SKM-1 treated with dmso at 0.1 percent for 144 hours (cell line): ENCODE data around the gene JMJD8.
A peak's percentile ranks its signal among the peaks of the same experiment; 100 is the strongest.
"Not testable (repeated sequence)": the region's sequence is repeated elsewhere in the genome, so short reads cannot be mapped to it uniquely, and the experiment has no call there.

Source experiments
- DNase-seq: peaks from one replicate; lab custom pipeline; 2025; ENCODE audit not compliant: unreplicated experiment; lab: John Stamatoyannopoulos, UW

The JMJD8 gene

GRCh38 chr16:692356-693108, 8.4 kb upstream of the JMJD8 start:
- no peak for DNase-seq

- DNase-seq = not testable (repeated sequence)
Measured at GRCh38 chr16:691242-691641, 7.1 kb upstream of the JMJD8 start.

DNA sequence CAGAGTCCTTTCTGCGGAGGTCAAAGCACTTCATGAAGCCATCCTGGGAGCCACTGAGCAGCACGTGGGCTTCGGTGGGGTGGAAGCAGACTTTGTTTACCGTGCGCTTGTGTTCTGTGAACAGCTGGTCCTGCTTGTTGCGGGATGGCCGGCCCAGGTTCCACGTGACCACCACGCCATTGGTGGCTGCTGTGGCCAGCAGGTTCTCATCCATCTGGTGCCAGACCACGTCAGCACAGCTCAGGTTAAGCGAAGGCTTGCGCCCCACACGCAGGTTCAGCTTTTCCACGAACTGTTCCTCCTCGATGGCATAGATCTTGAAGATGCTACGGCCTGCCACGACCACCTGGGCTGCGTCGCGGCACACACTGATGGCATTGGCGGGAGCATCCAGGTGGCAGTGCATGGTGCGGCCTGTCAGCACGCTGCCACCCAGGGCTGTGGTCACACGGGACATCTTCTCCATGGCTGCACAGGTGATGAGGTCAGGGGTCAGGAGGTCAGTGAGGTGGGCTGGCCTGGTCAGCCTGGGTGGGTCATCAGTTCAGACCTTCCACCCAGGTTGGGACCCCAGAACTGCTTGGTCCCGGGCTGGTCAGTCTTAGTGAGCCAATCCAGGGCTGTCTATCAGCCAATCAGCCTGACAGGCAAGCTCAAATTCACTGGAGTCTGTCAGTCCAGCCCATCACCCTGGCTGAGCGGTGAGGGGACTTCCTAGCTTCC, 5.2 kb upstream of the JMJD8 start:
- no peak for DNase-seq

GRCh38 chr16:687499-687898, 3.4 kb upstream of the JMJD8 start:
- DNase-seq = no peak

- no peak for DNase-seq
Measured at GRCh38 chr16:686459-687260, 2.5 kb upstream of the JMJD8 start.

GRCh38 chr16:685967-686366, 1.8 kb upstream of the JMJD8 start:
- no peak for DNase-seq

DNA sequence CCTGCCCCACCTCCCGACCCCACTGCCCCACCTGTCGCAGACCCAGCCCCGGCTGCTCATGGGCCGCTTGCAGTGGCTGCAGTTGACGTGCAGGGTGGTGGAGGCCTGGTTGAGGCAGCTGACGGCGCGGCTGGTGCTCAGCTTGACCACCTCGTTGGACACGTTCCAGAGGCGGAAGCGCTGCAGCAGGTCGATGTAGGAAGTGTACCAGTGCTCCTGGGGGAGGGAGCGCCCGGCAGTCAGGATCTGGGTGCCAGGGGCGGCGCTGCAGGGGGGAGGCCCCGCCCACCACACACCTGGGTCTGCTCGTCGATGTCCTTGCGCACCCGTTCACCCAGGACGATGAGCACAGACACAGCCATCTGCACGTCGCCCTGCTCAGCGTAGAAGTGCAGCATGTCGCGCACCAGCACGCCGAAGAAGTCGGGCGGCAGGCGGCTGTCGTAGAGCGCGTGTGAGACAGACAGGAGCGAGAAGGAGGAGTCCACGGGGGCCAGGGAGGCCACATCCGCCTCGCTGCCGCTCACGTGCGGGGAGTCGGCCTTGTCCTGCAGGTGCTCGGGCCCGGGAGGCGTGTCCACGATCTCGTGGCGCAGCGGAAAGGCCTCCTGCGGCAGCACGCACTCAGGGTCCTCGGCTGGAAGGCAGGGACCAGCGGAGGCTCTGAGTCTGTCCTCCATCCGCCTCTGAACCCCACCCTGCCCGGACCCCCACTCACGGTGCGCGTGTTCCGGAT, 995 bp upstream of the JMJD8 start:
- DNase-seq = no peak

DNA sequence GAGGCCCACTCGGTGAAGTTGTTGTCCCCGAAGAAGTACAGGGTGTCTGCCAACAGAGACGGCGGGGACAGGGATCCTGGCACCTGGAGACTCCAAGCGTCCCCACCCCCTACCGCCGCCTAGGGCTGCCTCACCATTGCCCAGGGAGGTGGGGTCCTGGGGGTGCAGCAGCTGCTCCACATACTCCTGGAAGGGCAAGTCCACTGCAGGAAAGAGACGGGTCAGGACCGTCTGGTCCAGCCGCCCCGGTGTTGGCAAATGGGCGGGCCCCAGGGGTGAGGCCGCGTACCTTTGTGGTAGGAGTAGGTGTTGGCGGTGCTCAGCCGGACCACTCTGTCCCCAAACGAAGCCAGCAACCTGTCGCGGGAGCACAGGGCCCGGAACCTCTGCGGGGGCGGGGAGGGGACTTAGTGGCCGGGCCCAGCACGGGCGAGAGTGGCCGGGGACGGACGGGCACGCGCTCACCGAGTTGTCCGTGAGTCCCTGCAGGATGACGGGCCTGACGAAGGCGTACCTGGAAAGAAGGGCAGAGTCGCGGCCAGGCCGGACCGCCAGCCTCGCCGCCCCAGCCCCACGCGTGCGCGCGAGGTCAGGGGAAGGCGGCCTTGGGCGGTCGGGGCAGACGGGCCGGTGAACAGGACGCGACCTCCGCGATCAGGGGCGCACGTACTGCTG, 601 bp downstream of the JMJD8 start:
- DNase-seq = no peak

DNA sequence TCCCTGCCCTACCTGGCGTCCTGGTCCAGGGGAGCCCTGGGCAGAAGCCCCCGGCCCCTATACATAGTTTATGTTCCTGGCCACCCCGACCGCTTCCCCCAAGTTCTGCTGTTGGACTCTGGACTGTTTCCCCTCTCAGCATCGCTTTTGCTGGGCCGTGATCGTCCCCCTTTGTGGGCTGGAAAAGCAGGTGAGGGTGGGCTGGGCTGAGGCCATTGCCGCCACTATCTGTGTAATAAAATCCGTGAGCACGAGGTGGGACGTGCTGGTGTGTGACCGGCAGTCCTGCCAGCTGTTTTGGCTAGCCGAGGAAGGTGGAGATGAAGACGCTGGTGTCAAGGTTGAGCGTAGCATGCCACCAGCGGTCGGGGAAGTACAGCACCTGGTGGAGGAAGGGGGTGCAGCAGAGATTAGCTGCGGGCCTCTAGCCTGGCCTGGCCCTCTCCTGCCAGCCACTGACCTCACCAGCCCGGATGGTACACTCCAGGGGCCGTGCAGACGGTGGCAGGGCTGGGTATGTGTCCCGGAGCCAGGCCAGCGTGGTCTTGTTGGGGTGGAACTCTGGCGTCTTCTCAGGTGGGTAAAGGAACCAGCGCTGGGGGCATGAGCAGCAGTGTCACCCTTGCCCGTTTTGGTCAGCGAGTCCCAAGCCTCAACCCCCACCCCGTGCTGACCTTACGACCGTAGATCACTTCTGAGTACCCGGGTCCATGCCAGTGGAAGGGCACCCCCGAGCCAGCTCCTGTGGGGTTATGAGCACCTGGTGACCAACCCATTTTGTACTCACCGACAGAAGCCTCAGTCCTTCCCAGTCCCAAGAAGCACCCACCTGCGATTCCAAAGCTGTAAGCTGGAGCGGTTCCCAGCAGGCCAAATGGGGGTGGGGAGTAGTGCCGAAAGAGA, 1.4 kb downstream of the JMJD8 start:
- DNase-seq = no peak

DNA sequence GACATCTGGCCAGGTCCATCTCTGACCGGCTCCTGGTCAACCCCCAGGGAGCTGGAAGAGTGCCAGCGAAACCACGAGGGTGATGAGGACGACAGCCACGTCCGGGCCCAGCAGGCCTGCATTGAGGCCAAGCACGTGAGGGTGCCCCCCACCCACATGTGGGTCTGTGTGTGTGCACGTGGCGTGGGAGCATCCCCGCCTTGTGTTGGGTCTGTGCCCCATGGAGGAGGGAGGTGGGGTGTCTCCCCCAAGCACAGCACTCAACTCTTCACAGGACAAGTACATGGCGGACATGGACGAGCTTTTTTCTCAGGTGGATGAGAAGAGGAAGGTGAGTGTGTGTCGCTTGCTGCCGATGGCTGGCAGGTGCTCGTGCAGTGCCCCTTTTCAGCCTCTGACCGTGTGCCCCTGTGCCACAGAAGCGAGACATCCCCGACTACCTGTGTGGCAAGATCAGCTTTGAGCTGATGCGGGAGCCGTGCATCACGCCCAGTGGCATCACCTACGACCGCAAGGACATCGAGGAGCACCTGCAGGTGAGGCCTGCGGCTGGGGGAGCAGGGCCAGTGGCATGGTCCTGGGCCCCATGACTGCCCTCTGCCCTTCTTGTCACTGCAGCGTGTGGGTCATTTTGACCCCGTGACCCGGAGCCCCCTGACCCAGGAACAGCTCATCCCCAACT, 2.2 kb downstream of the JMJD8 start:
- no peak for DNase-seq

DNA sequence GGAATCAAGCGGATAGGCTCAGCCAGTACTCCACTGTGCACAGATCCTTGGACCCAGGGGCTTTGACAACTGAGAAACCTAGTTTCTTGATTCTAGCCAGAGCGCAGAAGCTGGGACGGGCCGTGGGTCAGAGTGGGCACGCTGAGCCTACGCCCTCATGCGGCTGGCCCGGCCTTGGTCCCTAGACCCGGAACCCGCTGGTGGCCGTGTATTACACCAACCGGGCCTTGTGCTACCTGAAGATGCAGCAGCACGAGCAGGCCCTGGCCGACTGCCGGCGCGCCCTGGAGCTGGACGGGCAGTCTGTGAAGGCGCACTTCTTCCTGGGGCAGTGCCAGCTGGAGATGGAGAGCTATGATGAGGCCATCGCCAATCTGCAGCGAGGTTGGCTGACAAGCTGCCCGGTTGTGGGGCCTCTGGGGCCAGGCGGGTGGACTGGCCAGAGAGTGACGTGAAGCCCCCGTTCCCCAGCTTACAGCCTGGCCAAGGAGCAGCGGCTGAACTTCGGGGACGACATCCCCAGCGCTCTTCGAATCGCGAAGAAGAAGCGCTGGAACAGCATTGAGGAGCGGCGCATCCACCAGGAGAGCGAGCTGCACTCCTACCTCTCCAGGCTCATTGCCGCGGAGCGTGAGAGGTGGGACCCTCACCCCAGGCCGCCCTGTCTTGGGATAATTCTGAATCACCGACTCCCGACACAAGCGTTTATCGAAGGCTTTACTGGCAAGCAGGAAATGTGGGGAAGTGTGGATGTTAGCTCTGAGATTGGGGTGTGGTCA, 3.0 kb downstream of the JMJD8 start:
- DNase-seq = peak; percentile 14

GRCh38 chr16:680625-680945, 3.5 kb downstream of the JMJD8 start:
- no peak for DNase-seq

- DNase-seq = peak; percentile 67
Measured at GRCh38 chr16:679814-680624, 4.1 kb downstream of the JMJD8 start, which contains the start of gene STUB1. TSS of gene STUB1 (plus strand) at chr16:680410. CDS start at chr16:680526, 116 bp downstream.

DNA sequence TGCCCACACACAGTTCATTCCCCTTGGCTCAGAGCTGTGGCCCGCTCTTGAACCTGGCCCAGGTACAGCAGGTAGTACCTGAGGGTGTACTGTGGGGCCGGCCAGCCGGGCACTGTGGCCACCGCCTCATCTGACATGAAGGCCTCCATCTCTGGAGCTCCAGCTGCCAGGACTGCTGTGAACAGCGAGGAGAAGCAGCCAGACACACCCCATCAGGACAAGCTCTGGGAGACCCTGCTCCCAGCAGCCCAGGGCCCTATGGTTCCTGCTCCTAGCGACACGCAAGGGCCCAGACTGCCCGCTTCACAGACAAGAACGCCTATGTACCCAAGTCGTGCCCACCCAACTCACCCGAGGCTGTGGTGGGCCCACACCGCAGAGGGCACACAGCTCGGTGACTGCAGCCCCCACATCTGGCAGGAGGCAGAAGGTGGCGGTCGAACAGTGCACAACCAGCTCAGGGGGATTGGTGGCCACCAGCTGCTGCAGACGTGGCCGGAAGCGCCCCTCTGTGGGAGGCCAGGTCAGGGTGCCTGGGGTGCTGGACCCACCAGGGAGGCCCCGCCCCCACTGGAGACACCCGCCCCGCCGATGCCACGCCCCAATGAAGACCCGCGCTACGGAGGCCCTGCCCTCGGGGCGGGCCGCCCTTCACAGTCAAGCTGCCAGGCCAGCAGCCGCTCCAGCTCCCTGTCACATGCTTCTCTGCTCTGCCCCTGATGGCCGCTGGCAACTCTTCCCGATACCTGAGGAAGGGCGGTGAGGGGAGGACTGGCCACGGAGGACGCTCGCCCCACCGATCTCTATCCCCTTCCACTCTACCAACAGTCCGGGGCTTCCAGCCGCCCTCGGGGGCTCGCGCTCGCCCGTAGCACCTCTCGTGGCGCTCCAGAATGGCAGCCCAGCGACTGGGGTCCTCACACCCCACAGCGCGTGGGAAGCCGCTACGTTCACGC, 5.0 kb downstream of the JMJD8 start:
- no peak for DNase-seq

DNA sequence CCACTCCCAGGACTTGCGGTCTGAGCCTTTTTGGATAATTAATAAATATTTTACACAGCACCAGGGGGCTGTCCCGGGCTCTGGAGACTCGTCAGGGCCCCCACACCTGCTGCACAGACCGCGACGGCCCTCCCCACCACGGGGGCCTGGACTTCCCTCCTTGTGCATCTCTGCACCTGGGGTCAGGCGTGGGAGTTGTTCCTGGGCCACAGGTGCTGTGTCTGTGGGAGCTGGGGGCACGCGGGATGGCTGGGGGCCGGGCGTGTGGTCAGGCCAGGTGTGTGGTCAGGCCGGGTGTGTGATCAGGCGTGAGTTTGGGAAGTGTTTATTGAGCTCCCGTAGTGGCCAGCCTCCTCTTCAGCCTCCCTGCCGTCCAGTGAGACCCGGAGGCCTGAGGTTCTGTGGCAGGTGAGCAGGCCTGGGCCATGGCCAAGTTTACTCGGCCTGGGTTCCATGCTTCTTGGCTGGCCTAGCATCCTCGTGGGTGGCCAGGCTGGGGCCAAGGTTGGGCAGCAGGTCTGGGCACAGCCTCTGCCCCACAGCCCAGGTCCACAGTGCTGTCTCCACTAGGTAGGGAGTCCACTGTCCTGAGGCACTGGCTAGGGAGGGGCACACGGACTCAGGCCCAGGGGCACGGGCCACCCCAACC, 5.8 kb downstream of the JMJD8 start:
- no peak for DNase-seq
